Kidney epithelial cell (primary cell): ENCODE results near the gene ANKAR. TPM values are rescaled to one million over a fixed set of nuclear protein-coding genes. Genes with fewer than 3 reads are reported as not detected.
"Not testable (repeated sequence)": the region's sequence is repeated elsewhere in the genome, so short reads cannot be mapped to it uniquely, and the experiment has no call there.

Experiments used
- DNase-seq: peaks from one replicate; pipeline ENCODE4 v3.0.0-alpha.2; 2010; ENCODE audit warnings: low read depth
- H3K27me3 ChIP-seq: 2 replicates; pipeline ENCODE4 v1.6.0; 2011; ENCODE audit warnings: low read length; ENCODE audit not compliant: control insufficient read depth, insufficient read depth
- H3K36me3 ChIP-seq: 2 replicates; pipeline ENCODE4 v1.5.1; 2011; ENCODE audit warnings: low read length; ENCODE audit not compliant: control insufficient read depth, insufficient read depth
- H3K4me3 ChIP-seq: 2 replicates; pipeline ENCODE4 v1.5.1; 2011; ENCODE audit warnings: low read depth, mild to moderate bottlenecking, control low read depth, low read length
- CTCF ChIP-seq: IDR thresholded peaks from 2 replicates; pipeline ENCODE4 v1.5.1; 2011; ENCODE audit warnings: mild to moderate bottlenecking, moderate library complexity, low read length, control low read depth, inconsistent platforms; ENCODE audit not compliant: insufficient read depth, poor library complexity, severe bottlenecking
- total RNA-seq: library from RNA; depleted of rRNA; stranded (reverse); fragments of >200 nt; gene quantifications from 2 replicates; pipeline ENCODE4 v1.2.3, GENCODE V29; 2015

Gene ANKAR
- total RNA-seq, 1 donor from 2014 or later: 3.8 TPM

- no peaks in the 10 kb centered on the region for H3K36me3 ChIP-seq
- peak; percentile 35 for DNase-seq
- H3K4me3 ChIP-seq: no peak overlapping the region
- no peak for TF ChIP-seq CTCF
- no peaks in the 10 kb centered on the region for H3K27me3 ChIP-seq
Observed at GRCh38 chr2:189685540-189686229, 11.2 kb downstream of the ANKAR start.

- H3K27me3 ChIP-seq: not testable (repeated sequence)
Observed at GRCh38 chr2:189687796-189688195, 13.3 kb downstream of the ANKAR start.

GRCh38 chr2:189696223-189696622, 21.8 kb downstream of the ANKAR start:
- TF ChIP-seq CTCF: no peak
- DNase-seq: no peak
- no peaks in the 10 kb centered on the region for H3K36me3 ChIP-seq
- H3K4me3 ChIP-seq: no peak overlapping the region
- H3K27me3 ChIP-seq: no peaks in the 10 kb centered on the region

More at GRCh38 chr2:189687796-189688195, 13.3 kb downstream of the ANKAR start:
- not testable (repeated sequence) for H3K36me3 ChIP-seq, DNase-seq, H3K4me3 ChIP-seq

- H3K4me3 ChIP-seq: no peak overlapping the region
- no peaks in the 10 kb centered on the region for H3K27me3 ChIP-seq
- TF ChIP-seq CTCF: peak; percentile 48
- H3K36me3 ChIP-seq: no peaks in the 10 kb centered on the region
- DNase-seq: no peak
Observed at GRCh38 chr2:189698020-189698887, 23.8 kb downstream of the ANKAR start.

GRCh38 chr2:189700681-189701080, 26.2 kb downstream of the ANKAR start:
- Histone ChIP-seq H3K27me3 (no peaks in the 10 kb centered on the region), H3K4me3 (no peak overlapping the region), H3K36me3 (no peaks in the 10 kb centered on the region)
- no peak for TF ChIP-seq CTCF
- DNase-seq: no peak

- Histone ChIP-seq H3K27me3 (no peaks in the 10 kb centered on the region), H3K36me3 (no peaks in the 10 kb centered on the region), H3K4me3 (no peak overlapping the region)
- no peak for TF ChIP-seq CTCF
- DNase-seq: no peak
Observed at GRCh38 chr2:189702071-189702470, 27.6 kb downstream of the ANKAR start.
